NOMO-1 (cell line): ENCODE data around the gene ECM2.

ENCODE experiments used
- DNase-seq, 2 experiments: peaks; one replicate each; lab custom pipeline; 2025; ENCODE audit not compliant: unreplicated experiment in 2 of 2; lab: John Stamatoyannopoulos, UW

The ECM2 gene

GRCh38 chr9:92503156-92503555 lies 32.6 kb downstream of the ECM2 start:
- DNase-seq = no peak

GRCh38 chr9:92501671-92502393 lies 34.0 kb downstream of the ECM2 start:
- DNase-seq = no peak

GRCh38 chr9:92500725-92501124 lies 35.1 kb downstream of the ECM2 start:
- no peak for DNase-seq

- DNase-seq = no peak
Measured at GRCh38 chr9:92499701-92500100, 36.1 kb downstream of the ECM2 start.

GRCh38 chr9:92496396-92497176 lies 39.2 kb downstream of the ECM2 start:
- no peak for DNase-seq

GRCh38 chr9:92494856-92495255 lies 40.9 kb downstream of the ECM2 start:
- no peak for DNase-seq

GRCh38 chr9:92493749-92494387 lies 41.9 kb downstream of the ECM2 start:
- DNase-seq = no peak

- no peak for DNase-seq
Measured at GRCh38 chr9:92492781-92493401, 42.9 kb downstream of the ECM2 start.

GRCh38 chr9:92488681-92489550 lies 46.9 kb downstream of the ECM2 start:
- DNase-seq = peak in 1 of 2 experiments; percentile 8

GRCh38 chr9:92486371-92486770 lies 49.4 kb downstream of the ECM2 start:
- DNase-seq = no peak

- no peak for DNase-seq
Measured at GRCh38 chr9:92484563-92484962, 51.2 kb downstream of the ECM2 start.

GRCh38 chr9:92483627-92484545 lies 51.9 kb downstream of the ECM2 start:
- DNase-seq = no peak

- no peak for DNase-seq
Measured at GRCh38 chr9:92482805-92483204, 53.0 kb downstream of the ECM2 start.

GRCh38 chr9:92482329-92482728 lies 53.5 kb downstream of the ECM2 start, which contains the start of gene ASPN:
Gene ASPN, minus strand, starts transcription at chr9:92482506.
- DNase-seq = no peak

GRCh38 chr9:92480986-92481633 lies 54.7 kb downstream of the ECM2 start:
- no peak for DNase-seq

GRCh38 chr9:92480291-92480771 lies 55.5 kb downstream of the ECM2 start:
- no peak for DNase-seq

- DNase-seq = no peak
Measured at GRCh38 chr9:92479346-92479745, 56.4 kb downstream of the ECM2 start.

GRCh38 chr9:92478783-92479182 lies 57.0 kb downstream of the ECM2 start:
- no peak for DNase-seq

GRCh38 chr9:92476962-92477361 lies 58.8 kb downstream of the ECM2 start:
- no peak for DNase-seq
